CD14-positive monocyte (primary cell): ENCODE results near the gene TIRAP. TPM values are rescaled to one million over a fixed set of nuclear protein-coding genes. Genes with fewer than 3 reads are reported as not detected.

Experiments used
- DNase-seq, 3 donors: peaks; one replicate each; pipeline ENCODE4 v3.0.0-alpha.2; 2011 to 2022
- H2AFZ ChIP-seq: 2 replicates; pipeline ENCODE4 v1.6.0; 2012; ENCODE audit warnings: mild to moderate bottlenecking, low read depth, low read length, inconsistent platforms; ENCODE audit not compliant: insufficient read depth, poor library complexity, severe bottlenecking
- H3K27ac ChIP-seq, 2 donors: 1 replicate in 1 of 2; 2 replicates in 1 of 2; pipeline ENCODE4 v1.5.1; 2012 to 2013; ENCODE audit warnings: low read length in 2 of 2, control low read depth in 1 of 2, inconsistent platforms in 1 of 2, low read depth in 1 of 2, mild to moderate bottlenecking in 1 of 2
- H3K27me3 ChIP-seq, 2 donors: one replicate each; pipeline versions ENCODE4 v1.6.0 to v1.6.1; 2011 to 2013; ENCODE audit warnings: low read length in 2 of 2; ENCODE audit not compliant: control insufficient read depth in 2 of 2, insufficient read depth in 2 of 2
- H3K36me3 ChIP-seq, 2 donors: replicated peaks in 1 of 2; 1 replicate in 1 of 2; 2 replicates in 1 of 2; pipeline versions ENCODE4 v1.5.1 to v1.6.1; 2012 to 2013; ENCODE audit warnings: low read length in 2 of 2, control low read depth in 1 of 2, inconsistent platforms in 1 of 2, mild to moderate bottlenecking in 1 of 2; ENCODE audit not compliant: insufficient read depth in 2 of 2, control insufficient read depth in 1 of 2
- H3K4me1 ChIP-seq, 2 donors: 1 replicate in 1 of 2; 2 replicates in 1 of 2; pipeline versions ENCODE4 v1.5.1 to v1.6.1; 2012 to 2013; ENCODE audit warnings: low read length in 2 of 2, control low read depth in 1 of 2, inconsistent platforms in 1 of 2, mild to moderate bottlenecking in 1 of 2, moderate library complexity in 1 of 2; ENCODE audit not compliant: insufficient read depth in 2 of 2, control insufficient read depth in 1 of 2
- H3K4me2 ChIP-seq: replicated peaks from 2 replicates; pipeline ENCODE3; 2012; ENCODE audit warnings: low read length, moderate library complexity, mild to moderate bottlenecking; ENCODE audit not compliant: poor library complexity, severe bottlenecking; ENCODE audit errors: extremely low read depth
- H3K4me3 ChIP-seq, 3 experiments: fragments of 200-600 bp in 1 of 3; sonication (generic) in 1 of 3; replicated peaks in 1 of 3; 1 replicate in 2 of 3; 2 replicates in 1 of 3; pipeline ENCODE4 v1.5.1; 2011 to 2013; ENCODE audit warnings: low read length in 3 of 3, mild to moderate bottlenecking in 3 of 3, control low read depth in 2 of 3, low read depth in 2 of 3, inconsistent platforms in 1 of 3, moderate library complexity in 1 of 3
- H3K79me2 ChIP-seq: 2 replicates; pipeline ENCODE4 v1.6.0; 2012; ENCODE audit warnings: mild to moderate bottlenecking, control low read depth, inconsistent platforms, low read length, moderate library complexity; ENCODE audit not compliant: insufficient read depth
- H3K9ac ChIP-seq: 2 replicates; pipeline ENCODE4 v1.6.0; 2017; ENCODE audit warnings: low read length, mild to moderate bottlenecking; ENCODE audit not compliant: insufficient read depth, poor library complexity, severe bottlenecking
- H3K9me3 ChIP-seq, 2 donors: replicated peaks in 1 of 2; 1 replicate in 1 of 2; 2 replicates in 1 of 2; pipeline versions ENCODE4 v1.5.1 to v1.6.1; 2012 to 2013; ENCODE audit warnings: low read length in 2 of 2, control low read depth in 1 of 2; ENCODE audit not compliant: control insufficient read depth in 1 of 2, insufficient read depth in 1 of 2
- H4K20me1 ChIP-seq: 2 replicates; pipeline ENCODE4 v1.6.0; 2012; ENCODE audit warnings: mild to moderate bottlenecking, low read length, control low read depth, moderate library complexity; ENCODE audit not compliant: insufficient read depth
- H3K27ac Mint-ChIP-seq, 7 donors: one replicate each; pipeline ENCODE4 v1.8.0; 2020; ENCODE audit warnings: mild to moderate bottlenecking in 7 of 7, mixed read lengths in 7 of 7, moderate library complexity in 6 of 7, inconsistent platforms in 2 of 7
- H3K27me3 Mint-ChIP-seq, 3 donors: one replicate each; pipeline ENCODE4 v1.8.0; 2021 to 2022; ENCODE audit warnings: low read depth in 3 of 3, mild to moderate bottlenecking in 3 of 3, mixed read lengths in 3 of 3, moderate library complexity in 3 of 3, inconsistent platforms in 1 of 3
- H3K36me3 Mint-ChIP-seq, 2 donors: one replicate each; pipeline ENCODE4 v1.8.0; 2020; ENCODE audit warnings: mixed read lengths in 2 of 2, inconsistent platforms in 1 of 2, mild to moderate bottlenecking in 1 of 2
- H3K4me1 Mint-ChIP-seq: one replicate; pipeline ENCODE4 v1.8.0; 2020; ENCODE audit warnings: mild to moderate bottlenecking, mixed read lengths
- H3K4me3 Mint-ChIP-seq, 2 donors: one replicate each; pipeline ENCODE4 v1.8.0; 2020; ENCODE audit warnings: mild to moderate bottlenecking in 2 of 2, mixed read lengths in 2 of 2, moderate library complexity in 1 of 2
- H3K9me3 Mint-ChIP-seq, 7 donors: one replicate each; pipeline ENCODE4 v1.8.0; 2020 to 2022; ENCODE audit warnings: mixed read lengths in 7 of 7, mild to moderate bottlenecking in 6 of 7, moderate library complexity in 6 of 7, inconsistent platforms in 2 of 7
- WGBS: methylation state at CpG from one replicate; pipeline ENCODE4 v1.1.5; 2013; ENCODE audit warnings: missing lambda C conversion rate; ENCODE audit not compliant: insufficient coverage; 5-methylcytosine and 5-hydroxymethylcytosine counted together
- intact Hi-C, 2 donors: fragments of 100-400 bp; cut with micrococcal nuclease; formaldehyde crosslinking; loops; one replicate each; pipeline versions ENCODE4 v1.15.0 to v1.15.1; 2023
- polyA plus RNA-seq, 3 donors: library from polyadenylated mRNA; depleted of rRNA in 1 of 3; unstranded in 2 of 3; stranded (reverse) in 1 of 3; fragments of 300-500 nt in 2 of 3; fragments of >200 nt in 1 of 3; fragmentation: Illumina TruSeq in 2 of 3; gene quantifications; 1 replicate in 2 of 3; 2 replicates in 1 of 3; pipeline ENCODE4 v1.2.3, GENCODE V29; 2012 to 2021
- small RNA-seq: library from RNA; depleted of rRNA; stranded (forward); fragments of <200 nt; gene quantifications from one replicate; pipeline ENCODE3, GENCODE V24; 2012; ENCODE audit warnings: low read depth; ENCODE audit not compliant: insufficient read length
- TF ChIP-seq, protein P1 (sequence below): fragments of 200-600 bp; IDR thresholded peaks from one replicate; pipeline ENCODE4 v1.8.0; 2022; ENCODE audit warnings: antibody characterized with exemption, mild to moderate bottlenecking

The TIRAP gene
- polyA plus RNA-seq, 3 donors, result 7.0 to 13.8 (median 11.1) TPM

DNA sequence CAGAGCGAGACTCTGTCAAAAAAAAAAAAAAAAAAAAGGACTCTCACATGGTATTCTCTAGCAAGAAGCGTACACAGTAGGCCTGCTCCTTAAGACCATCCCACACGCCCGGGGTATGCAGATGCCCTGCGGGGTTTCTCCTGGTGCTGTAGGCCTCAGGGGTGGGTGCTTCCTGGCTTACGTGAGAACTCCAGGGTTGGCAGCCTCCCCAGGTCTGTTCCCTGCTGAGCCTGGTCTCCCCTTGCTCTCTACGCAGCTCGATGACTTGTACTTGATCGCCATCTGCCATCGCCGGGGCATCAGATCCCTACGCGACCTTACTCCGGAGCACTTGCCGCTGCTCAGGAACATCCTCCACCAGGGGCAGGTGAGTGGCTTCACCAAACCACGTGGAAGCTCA, 60.2 kb downstream of the TIRAP start:
- Histone ChIP-seq H3K4me2 (no peak overlapping the region), H3K27me3 (no peaks in the 10 kb centered on the region), H3K4me1 (peaks cover 30 to 31% of the 10 kb centered on the region in 2 donors), H3K4me3 (no peak overlapping the region), H3K27ac (no peak overlapping the region), H3K9ac (no peak overlapping the region), H2AFZ (no peak overlapping the region), H3K79me2 (peaks cover 19% of the 10 kb centered on the region), H4K20me1 (peaks cover 6% of the 10 kb centered on the region), H3K9me3 (no peaks in the 10 kb centered on the region), H3K36me3 (peaks cover 51 to 80% of the 10 kb centered on the region in 2 donors)
- TF ChIP-seq, protein P1, sequence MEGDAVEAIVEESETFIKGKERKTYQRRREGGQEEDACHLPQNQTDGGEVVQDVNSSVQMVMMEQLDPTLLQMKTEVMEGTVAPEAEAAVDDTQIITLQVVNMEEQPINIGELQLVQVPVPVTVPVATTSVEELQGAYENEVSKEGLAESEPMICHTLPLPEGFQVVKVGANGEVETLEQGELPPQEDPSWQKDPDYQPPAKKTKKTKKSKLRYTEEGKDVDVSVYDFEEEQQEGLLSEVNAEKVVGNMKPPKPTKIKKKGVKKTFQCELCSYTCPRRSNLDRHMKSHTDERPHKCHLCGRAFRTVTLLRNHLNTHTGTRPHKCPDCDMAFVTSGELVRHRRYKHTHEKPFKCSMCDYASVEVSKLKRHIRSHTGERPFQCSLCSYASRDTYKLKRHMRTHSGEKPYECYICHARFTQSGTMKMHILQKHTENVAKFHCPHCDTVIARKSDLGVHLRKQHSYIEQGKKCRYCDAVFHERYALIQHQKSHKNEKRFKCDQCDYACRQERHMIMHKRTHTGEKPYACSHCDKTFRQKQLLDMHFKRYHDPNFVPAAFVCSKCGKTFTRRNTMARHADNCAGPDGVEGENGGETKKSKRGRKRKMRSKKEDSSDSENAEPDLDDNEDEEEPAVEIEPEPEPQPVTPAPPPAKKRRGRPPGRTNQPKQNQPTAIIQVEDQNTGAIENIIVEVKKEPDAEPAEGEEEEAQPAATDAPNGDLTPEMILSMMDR, result no peak
- intact Hi-C loops, result no loop called here
- H3K36me3 Mint-ChIP-seq, result peaks cover 82 to 92% of the 10 kb centered on the region in 2 donors
- no peaks in the 10 kb centered on the region for H3K9me3 Mint-ChIP-seq
- H3K4me1 Mint-ChIP-seq, result peaks cover 39% of the 10 kb centered on the region
- no peak overlapping the region for H3K4me3 Mint-ChIP-seq
- no peak for DNase-seq
- WGBS, result 98% methylated on average over 15 of the region's 16 CpGs
- peaks cover 0 to 9% (median 2%) of the 10 kb centered on the region in 3 donors for H3K27me3 Mint-ChIP-seq
- H3K27ac Mint-ChIP-seq, result no peak overlapping the region

Small RNA genes within 50 kb of the gene (small RNA-seq; reads per million reads assigned to genes)
- gene RN7SL351P, result not detected

Other genes with a start within 250 kb of the TIRAP start
- under 1 TPM in 1 of 3 donors, not detected in 2; 0.01 TPM for gene CDON, start 220.2 kb upstream of the TIRAP start, polyA plus RNA-seq
- gene RPUSD4, start 71.4 kb upstream of the TIRAP start, polyA plus RNA-seq, result 10 to 100 TPM in 2 of 3 donors, 1 to 10 TPM in 1; 9.0 to 15.5 (median 10.3) TPM
- 10 to 100 TPM; 13.6 to 18.7 (median 16.5) TPM for gene FAM118B, start 71.3 kb upstream of the TIRAP start, polyA plus RNA-seq
- 100 to 1,000 TPM in 1 of 3 donors, 10 to 100 TPM in 2; 68.7 to 123 (median 87.6) TPM for gene SRPRA, start 14.2 kb upstream of the TIRAP start, polyA plus RNA-seq
- 10 to 100 TPM; 15.2 to 18.0 (median 15.4) TPM for gene FOXRED1, start 13.9 kb upstream of the TIRAP start, polyA plus RNA-seq
- gene DCPS, start 21.0 kb downstream of the TIRAP start, polyA plus RNA-seq, result 10 to 100 TPM; 26.3 to 30.7 (median 30.4) TPM
- 10 to 100 TPM in 2 of 3 donors, 1 to 10 TPM in 1; 7.8 to 14.3 (median 10.1) TPM for gene ST3GAL4, start 72.6 kb downstream of the TIRAP start, polyA plus RNA-seq